Motor neuron (in vitro differentiated cells): ENCODE measurements around the gene ARID1A. TPM values are rescaled to one million over a fixed set of nuclear protein-coding genes. Genes with fewer than 3 reads are reported as not detected.

Experiments used
- ATAC-seq, 8 experiments: fragments of 200-7000 bp; cut with Tn5 transposase; replicated peaks in 6 of 8; 2 replicates each; pipeline ENCODE4 v1.8.0; 2021; ENCODE audit warnings: mild to moderate bottlenecking in 8 of 8, moderate library complexity in 8 of 8
- H3K27ac ChIP-seq, 2 donors: fragments of 250-450 bp; sonication (Bioruptor Pico); 2 replicates each; pipeline ENCODE4 v1.9.0; 2021; ENCODE audit warnings: antibody characterized with exemption in 2 of 2, mild to moderate bottlenecking in 2 of 2, moderate library complexity in 1 of 2
- H3K4me1 ChIP-seq, 2 donors: fragments of 250-450 bp; sonication (Bioruptor Pico); replicated peaks in 1 of 2; 2 replicates each; pipeline ENCODE4 v1.6.1; 2021; ENCODE audit warnings: antibody characterized with exemption in 2 of 2, mild to moderate bottlenecking in 2 of 2, moderate library complexity in 1 of 2
- H3K4me3 ChIP-seq, 5 donors: fragments of 250-450 bp; sonication (Bioruptor Pico); 2 replicates each; pipeline ENCODE4 v1.9.0; 2021; ENCODE audit warnings: antibody characterized with exemption in 5 of 5, mild to moderate bottlenecking in 5 of 5, moderate library complexity in 4 of 5
- WGBS, 10 experiments: fragments of 450-650 bp; shearing (Covaris generic); methylation state at CpG; one replicate each; pipeline ENCODE4 v1.0.0; 2022; 5-methylcytosine and 5-hydroxymethylcytosine counted together
- in situ Hi-C, 9 experiments: fragments of 400-800 bp; cut with MboI; loops; one replicate each; pipeline ENCODE4 v1.15.0; 2021; ENCODE audit warnings: low sequenced_read_pairs in 9 of 9, low pct_unique_long_range_greater_than_20kb in 2 of 9; ENCODE audit not compliant: unreplicated experiment in 9 of 9
- total RNA-seq, 8 experiments: library from RNA; unstranded; fragments of 300-600 nt; gene quantifications; 2 replicates each; pipeline versions ENCODE4 v1.2.3 to v1.2.4, GENCODE V29; 2022

The ARID1A gene
- total RNA-seq, 8 experiments from 2014 or later, result 10.0 to 80.0 (median 56.3) TPM

- Histone ChIP-seq H3K4me3 (no peak overlapping the region), H3K27ac (no peak overlapping the region), H3K4me1 (peaks cover 31 to 37% of the 10 kb centered on the region in 2 donors)
- 40 to 100% (median 88%) methylated on average over 1 to 3 of the region's 3 CpGs; no CpG with 5 or more reads in 1 of the 10 experiments for WGBS, 10 experiments
- in situ Hi-C loops, result loop anchor here in 1 of 9 experiments (10.0 kb wide), 1 partner anchor 178 kb away; no protein-coding TSS in a partner anchor
- ATAC-seq, result no peak
These were observed 86.9 kb downstream of the ARID1A start for GRCh38 chr1:26782521-26783212.

GRCh38 chr1:26783646-26784022, 87.8 kb downstream of the ARID1A start:
- peaks cover 32 to 37% of the 10 kb centered on the region in 2 donors for H3K4me1 ChIP-seq
- ATAC-seq, result no peak
- H3K4me3 ChIP-seq, result no peak overlapping the region
- in situ Hi-C loops, result loop anchor here in 1 of 9 experiments (10.0 kb wide), 1 partner anchor 179 kb away; no protein-coding TSS in a partner anchor
- peak overlapping the region in 1 of 2 donors; percentile 7 for H3K27ac ChIP-seq
- 40 to 100% (median 63%) methylated on average over 1 to 5 of the region's 5 CpGs; no CpG with 5 or more reads in 1 of the 10 experiments for WGBS, 10 experiments

- H3K27ac ChIP-seq, result peak overlapping the region in 1 of 2 donors; percentile 7
These were observed 88.4 kb downstream of the ARID1A start for GRCh38 chr1:26784023-26784871.

GRCh38 chr1:26784886-26785285, 89.1 kb downstream of the ARID1A start:
- Histone ChIP-seq H3K27ac (no peak overlapping the region), H3K4me1 (peaks cover 35 to 42% of the 10 kb centered on the region in 2 donors)

More at GRCh38 chr1:26784023-26784871, 88.4 kb downstream of the ARID1A start:
- Histone ChIP-seq H3K4me1 (peaks cover 35 to 39% of the 10 kb centered on the region in 2 donors), H3K4me3 (no peak overlapping the region)
- WGBS, 10 experiments, result 86 to 100% (median 100%) methylated on average over 1 to 2 of the region's 2 CpGs; no CpG with 5 or more reads in 3 of the 10 experiments
- in situ Hi-C loops, result loop anchor here in 1 of 9 experiments (10.0 kb wide), 1 partner anchor 179 kb away; no protein-coding TSS in a partner anchor
- peak in 7 of 8 experiments; percentile 5 to 49 (median 18) for ATAC-seq

GRCh38 chr1:26785611-26786436, 90.0 kb downstream of the ARID1A start:
- WGBS, 10 experiments, result 47 to 100% (median 96%) methylated on average over 1 to 5 of the region's 5 CpGs
- Histone ChIP-seq H3K27ac (peak overlapping the region; percentile 99 to 100), H3K4me3 (no peak overlapping the region), H3K4me1 (peaks cover 35 to 42% of the 10 kb centered on the region in 2 donors)
- no peak for ATAC-seq
- in situ Hi-C loops, result loop anchor here in 1 of 9 experiments (10.0 kb wide), 1 partner anchor 181 kb away; no protein-coding TSS in a partner anchor

More at GRCh38 chr1:26784886-26785285, 89.1 kb downstream of the ARID1A start:
- in situ Hi-C loops, result loop anchor here in 1 of 9 experiments (10.0 kb wide), 1 partner anchor 180 kb away; no protein-coding TSS in a partner anchor
- 67 to 100% (median 100%) methylated on average over 1 of the region's 1 CpG; no CpG with 5 or more reads in 3 of the 10 experiments for WGBS, 10 experiments
- ATAC-seq, result no peak
- no peak overlapping the region for H3K4me3 ChIP-seq

GRCh38 chr1:26786437-26787380, 90.9 kb downstream of the ARID1A start:
- WGBS, 10 experiments, result 0 to 35% (median 13%) methylated on average over 1 to 12 of the region's 12 CpGs; no CpG with 5 or more reads in 1 of the 10 experiments
- peaks cover 35 to 42% of the 10 kb centered on the region in 2 donors for H3K4me1 ChIP-seq
- in situ Hi-C loops, result loop anchor here in 1 of 9 experiments (10.0 kb wide), 1 partner anchor 182 kb away; no protein-coding TSS in a partner anchor
- H3K4me3 ChIP-seq, result peak overlapping the region; percentile 61 to 92 (median 72)
- peak overlapping the region; percentile 99 to 100 for H3K27ac ChIP-seq
- peak in 3 of 8 experiments; percentile 8 to 37 (median 35) for ATAC-seq

- Histone ChIP-seq H3K4me3 (peak overlapping the region; percentile 61 to 92 (median 72)), H3K27ac (peak overlapping the region; percentile 99 to 100), H3K4me1 (peaks cover 35 to 42% of the 10 kb centered on the region in 2 donors)
- peak in 7 of 8 experiments; percentile 13 to 49 (median 27) for ATAC-seq
- WGBS, 10 experiments, result 0 to 4% (median 3%) methylated on average over 2 to 6 of the region's 11 CpGs; no CpG with 5 or more reads in 7 of the 10 experiments
- in situ Hi-C loops, result loop anchor here in 1 of 9 experiments (10.0 kb wide), 1 partner anchor 183 kb away; no protein-coding TSS in a partner anchor
These were observed 91.5 kb downstream of the ARID1A start for GRCh38 chr1:26787381-26787705.

- ATAC-seq, result peak; percentile 66 to 90 (median 85)
- in situ Hi-C loops, result loop anchor here in 1 of 9 experiments (10.0 kb wide), 1 partner anchor 183 kb away; no protein-coding TSS in a partner anchor
- Histone ChIP-seq H3K4me1 (peaks cover 35 to 42% of the 10 kb centered on the region in 2 donors), H3K4me3 (peak within 1 kb of the TSS; percentile 61 to 92 (median 72)), H3K27ac (peak within 1 kb of the TSS; percentile 99 to 100)
- WGBS, 10 experiments, result 0 to 7% (median 1%) methylated on average over 1 to 26 of the region's 63 CpGs; no CpG with 5 or more reads in 4 of the 10 experiments
These were observed 92.1 kb downstream of the ARID1A start, which contains the start of gene PIGV for GRCh38 chr1:26787706-26788514. TSS of gene PIGV (plus strand) at chr1:26787950. CDS start at chr1:26790816, 2,866 bp downstream.

- Histone ChIP-seq H3K27ac (peak overlapping the region; percentile 99 to 100), H3K4me1 (peaks cover 34 to 40% of the 10 kb centered on the region in 2 donors), H3K4me3 (peak overlapping the region; percentile 61 to 92 (median 72))
- peak in 2 of 8 experiments; percentile 0 to 1 for ATAC-seq
- 0 to 22% (median 8%) methylated on average over 1 to 10 of the region's 10 CpGs; no CpG with 5 or more reads in 2 of the 10 experiments for WGBS, 10 experiments
- in situ Hi-C loops, result loop anchor here in 1 of 9 experiments (10.0 kb wide), 1 partner anchor 184 kb away; no protein-coding TSS in a partner anchor
These were observed 92.6 kb downstream of the ARID1A start for GRCh38 chr1:26788515-26788785.

GRCh38 chr1:26788836-26789611, 93.2 kb downstream of the ARID1A start:
- WGBS, 10 experiments, result 0 to 11% (median 3%) methylated on average over 5 to 17 of the region's 19 CpGs; no CpG with 5 or more reads in 1 of the 10 experiments
- peak in 6 of 8 experiments; percentile 5 to 12 (median 9) for ATAC-seq
- in situ Hi-C loops, result loop anchor here in 1 of 9 experiments (10.0 kb wide), 1 partner anchor 184 kb away; no protein-coding TSS in a partner anchor
- Histone ChIP-seq H3K27ac (peak overlapping the region; percentile 99 to 100), H3K4me1 (peaks cover 29 to 34% of the 10 kb centered on the region in 2 donors), H3K4me3 (peak overlapping the region; percentile 61 to 92 (median 72))
